NCI-H1417 (cell line): ENCODE measurements around the gene ZGPAT.
"Not testable (repeated sequence)": the region's sequence is repeated elsewhere in the genome, so short reads cannot be mapped to it uniquely, and the experiment has no call there.

ENCODE experiments used
- DNase-seq, 3 experiments: peaks; one replicate each; lab custom pipeline; 2025; lab: John Stamatoyannopoulos, UW

ZGPAT gene, protein sequence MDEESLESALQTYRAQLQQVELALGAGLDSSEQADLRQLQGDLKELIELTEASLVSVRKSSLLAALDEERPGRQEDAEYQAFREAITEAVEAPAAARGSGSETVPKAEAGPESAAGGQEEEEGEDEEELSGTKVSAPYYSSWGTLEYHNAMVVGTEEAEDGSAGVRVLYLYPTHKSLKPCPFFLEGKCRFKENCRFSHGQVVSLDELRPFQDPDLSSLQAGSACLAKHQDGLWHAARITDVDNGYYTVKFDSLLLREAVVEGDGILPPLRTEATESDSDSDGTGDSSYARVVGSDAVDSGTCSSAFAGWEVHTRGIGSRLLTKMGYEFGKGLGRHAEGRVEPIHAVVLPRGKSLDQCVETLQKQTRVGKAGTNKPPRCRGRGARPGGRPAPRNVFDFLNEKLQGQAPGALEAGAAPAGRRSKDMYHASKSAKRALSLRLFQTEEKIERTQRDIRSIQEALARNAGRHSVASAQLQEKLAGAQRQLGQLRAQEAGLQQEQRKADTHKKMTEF

DNA sequence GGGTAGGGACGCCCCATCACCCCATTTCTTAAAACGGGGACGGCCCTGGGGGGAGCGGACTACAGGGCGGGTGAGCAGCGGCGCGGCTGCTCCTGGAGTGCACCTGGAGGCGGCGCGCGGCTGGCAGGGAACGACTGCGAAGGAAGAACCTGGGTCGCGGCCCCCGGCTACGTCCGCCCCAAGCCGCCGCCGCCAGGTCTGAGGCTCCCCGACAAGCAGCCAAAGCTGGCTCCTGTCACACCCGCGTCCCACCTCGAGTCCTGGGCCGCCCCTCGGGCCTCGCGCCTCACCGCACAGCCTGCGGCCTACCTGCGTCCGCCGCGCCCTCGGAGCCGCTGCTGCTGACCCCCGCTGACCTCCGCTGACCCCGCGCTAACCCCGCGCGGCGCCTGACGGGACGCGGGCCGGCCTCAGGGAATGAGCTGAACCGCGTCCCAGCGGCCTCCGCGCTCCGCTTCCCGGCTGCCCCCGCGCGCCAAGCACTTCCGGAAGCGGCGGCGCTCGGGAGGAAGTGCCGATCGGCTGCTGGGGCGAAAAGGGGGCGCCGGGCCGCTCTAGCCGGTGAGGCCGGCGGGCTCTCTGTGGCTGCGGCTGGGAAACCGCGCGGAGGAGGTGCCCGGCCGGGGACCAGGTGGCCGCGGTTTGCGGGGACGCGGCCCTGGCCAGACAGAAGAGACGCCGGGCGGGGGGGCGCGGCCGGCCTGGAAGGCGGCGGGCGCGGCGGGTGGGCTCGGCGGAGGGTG, at the start of gene ZGPAT, which contains the start of gene ARFRP1:
Gene ZGPAT, plus strand, starts transcription at position 482 of the 743 bp plus-strand sequence. CDS start 542 bp downstream, outside the sequence.
Gene ARFRP1, minus strand, starts transcription at position 419 of the 743 bp plus-strand sequence. CDS start 885 bp downstream, outside the sequence.
- peak; percentile 88 to 93 (median 91) for DNase-seq

DNA sequence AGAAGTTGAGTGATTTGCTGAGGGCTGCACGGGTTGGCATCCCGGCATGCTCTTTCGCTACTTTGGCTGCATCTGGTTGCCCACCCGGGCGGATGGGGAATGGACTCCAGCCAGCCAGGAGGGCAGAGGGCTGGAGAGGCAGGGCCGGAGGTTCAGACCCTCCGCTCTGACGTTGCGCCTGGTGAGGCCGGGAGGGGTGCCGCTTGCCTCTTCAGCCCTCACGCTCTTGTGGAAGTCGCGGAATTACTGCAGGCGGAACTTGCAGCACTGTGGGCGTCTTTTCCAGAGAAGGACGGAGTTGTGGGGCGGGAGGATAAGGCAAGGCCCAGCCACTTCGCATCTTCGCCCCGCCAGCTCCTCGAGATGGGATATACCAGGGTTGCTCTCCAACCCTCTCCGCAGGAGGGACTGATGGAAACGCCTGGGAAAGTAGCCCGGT, 49.1 kb upstream of the ZGPAT start:
- no peak for DNase-seq

DNA sequence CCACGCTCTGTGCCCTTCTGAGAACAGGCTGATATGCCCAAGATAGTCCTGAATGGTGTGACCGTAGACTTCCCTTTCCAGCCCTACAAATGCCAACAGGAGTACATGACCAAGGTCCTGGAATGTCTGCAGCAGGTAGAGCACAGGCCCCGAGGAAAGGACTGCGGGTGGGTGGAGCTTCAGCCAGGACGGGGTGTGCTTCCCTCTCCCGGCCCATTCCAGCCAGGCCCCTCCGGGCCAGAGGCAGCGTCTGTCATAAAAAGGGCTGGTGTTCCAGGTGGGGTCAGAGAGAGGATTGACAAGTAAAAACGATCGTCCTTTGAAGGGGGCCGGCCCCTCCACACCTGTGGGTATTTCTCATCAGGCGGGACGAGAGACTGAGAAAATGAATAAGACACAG, 48.5 kb upstream of the ZGPAT start:
- no peak for DNase-seq

DNA sequence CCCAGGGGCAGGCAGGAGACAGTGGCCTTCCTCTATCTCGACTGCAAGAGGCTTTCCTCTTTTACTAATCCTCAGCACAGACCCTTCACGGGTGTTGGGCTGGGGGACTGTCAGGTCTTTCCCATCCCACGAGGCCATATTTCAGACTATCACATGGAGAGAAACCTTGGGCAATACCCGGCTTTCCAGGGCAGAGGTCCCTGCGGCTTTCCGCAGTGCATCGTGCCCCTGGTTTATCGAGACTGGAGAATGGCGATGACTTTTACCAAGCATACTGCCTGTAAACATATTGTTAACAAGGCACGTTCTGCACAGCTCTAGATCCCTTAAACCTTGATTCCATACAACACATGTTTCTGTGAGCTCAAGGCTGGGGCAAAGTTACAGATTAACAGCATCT, 47.7 kb upstream of the ZGPAT start:
- DNase-seq = not testable (repeated sequence)

DNA sequence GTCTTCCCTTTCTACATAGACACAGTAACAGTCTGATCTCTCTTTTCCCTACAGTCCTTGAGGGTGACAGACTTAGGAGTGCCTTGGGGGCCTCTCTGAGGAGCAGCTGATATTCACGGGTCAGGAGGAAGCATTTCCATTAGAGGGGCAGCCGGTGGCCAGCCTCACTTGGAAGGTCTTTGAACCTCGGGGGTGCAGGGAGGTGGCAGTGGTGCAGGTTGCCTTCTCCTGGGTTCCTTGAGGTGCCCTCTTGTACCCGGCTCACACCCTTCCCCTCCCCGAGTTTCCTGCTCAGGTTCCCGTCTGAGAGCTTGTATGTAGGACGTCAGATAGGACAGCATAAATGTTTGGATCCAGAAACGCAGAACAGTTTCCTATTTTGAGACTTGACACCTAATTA, 47.2 kb upstream of the ZGPAT start:
- no peak for DNase-seq

DNA sequence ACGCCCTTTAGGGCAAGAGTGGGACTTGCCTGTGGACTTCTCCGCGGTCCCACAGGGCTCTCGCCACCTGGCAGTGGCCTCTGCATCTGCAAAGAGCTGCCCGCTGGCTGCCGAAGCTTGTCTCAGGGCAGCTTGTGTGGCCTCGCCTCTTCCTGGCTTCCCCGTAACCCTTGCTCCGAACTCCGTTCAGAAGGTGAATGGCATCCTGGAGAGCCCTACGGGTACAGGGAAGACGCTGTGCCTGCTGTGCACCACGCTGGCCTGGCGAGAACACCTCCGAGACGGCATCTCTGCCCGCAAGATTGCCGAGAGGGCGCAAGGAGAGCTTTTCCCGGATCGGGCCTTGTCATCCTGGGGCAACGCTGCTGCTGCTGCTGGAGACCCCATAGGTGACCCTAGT, 46.7 kb upstream of the ZGPAT start:
- DNase-seq = no peak

DNA sequence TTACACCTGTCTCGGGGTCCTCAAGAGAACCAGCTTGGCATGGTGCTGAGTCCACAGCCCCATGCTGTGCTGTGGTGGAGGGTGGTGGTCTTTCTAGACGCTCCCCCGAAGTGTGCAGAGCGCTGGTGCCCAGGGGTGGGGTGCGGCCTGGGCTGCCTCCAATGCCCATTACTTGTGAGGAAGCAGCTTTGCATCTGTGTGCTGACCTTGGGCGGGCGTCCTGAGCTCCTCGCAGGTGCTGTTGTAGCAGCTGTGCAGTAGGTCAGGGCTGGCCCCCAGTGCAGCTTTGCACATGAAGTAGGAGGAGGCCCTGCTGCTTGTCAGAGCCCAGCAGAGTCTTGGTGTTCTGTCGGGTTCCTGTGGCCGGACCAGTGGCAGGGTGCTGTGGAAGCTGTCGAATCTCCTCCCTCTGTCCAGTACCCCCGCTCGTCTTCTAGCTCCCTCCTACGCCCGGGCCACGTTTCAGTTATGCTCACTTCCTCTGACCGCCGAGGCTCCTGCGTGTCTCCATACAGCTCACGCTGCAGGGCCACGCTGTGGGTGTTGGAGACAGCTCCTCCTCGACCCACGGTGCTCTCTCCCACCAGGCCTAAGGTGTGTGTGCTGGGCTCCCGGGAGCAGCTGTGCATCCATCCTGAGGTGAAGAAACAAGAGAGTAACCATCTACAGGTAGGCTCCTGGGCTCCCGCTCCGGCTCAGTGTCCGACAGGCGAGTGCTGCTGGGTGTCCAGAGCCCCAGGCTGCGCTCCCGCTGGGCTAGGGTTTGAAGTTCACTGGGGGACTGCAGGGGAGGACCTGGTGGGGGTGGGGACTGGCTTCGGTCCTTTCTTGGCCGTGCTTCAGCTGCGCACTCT, 45.7 kb upstream of the ZGPAT start:
- DNase-seq = no peak

DNA sequence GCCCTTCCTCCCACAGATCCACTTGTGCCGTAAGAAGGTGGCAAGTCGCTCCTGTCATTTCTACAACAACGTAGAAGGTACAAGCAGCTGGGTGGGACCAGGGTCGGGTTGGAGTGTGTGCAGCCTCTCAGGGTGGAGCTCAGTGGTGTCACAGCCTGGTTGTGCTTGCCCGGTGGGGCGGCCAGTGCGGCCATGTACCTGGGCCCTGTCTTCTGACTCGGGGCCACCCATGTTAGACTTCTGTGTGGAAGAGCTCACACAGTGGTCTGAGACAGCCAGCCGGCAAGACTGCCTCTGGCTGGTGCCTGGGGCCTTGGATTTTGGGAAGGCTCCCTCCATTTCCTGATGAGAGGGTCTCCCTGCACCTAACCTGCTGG, 45.0 kb upstream of the ZGPAT start:
- no peak for DNase-seq

DNA sequence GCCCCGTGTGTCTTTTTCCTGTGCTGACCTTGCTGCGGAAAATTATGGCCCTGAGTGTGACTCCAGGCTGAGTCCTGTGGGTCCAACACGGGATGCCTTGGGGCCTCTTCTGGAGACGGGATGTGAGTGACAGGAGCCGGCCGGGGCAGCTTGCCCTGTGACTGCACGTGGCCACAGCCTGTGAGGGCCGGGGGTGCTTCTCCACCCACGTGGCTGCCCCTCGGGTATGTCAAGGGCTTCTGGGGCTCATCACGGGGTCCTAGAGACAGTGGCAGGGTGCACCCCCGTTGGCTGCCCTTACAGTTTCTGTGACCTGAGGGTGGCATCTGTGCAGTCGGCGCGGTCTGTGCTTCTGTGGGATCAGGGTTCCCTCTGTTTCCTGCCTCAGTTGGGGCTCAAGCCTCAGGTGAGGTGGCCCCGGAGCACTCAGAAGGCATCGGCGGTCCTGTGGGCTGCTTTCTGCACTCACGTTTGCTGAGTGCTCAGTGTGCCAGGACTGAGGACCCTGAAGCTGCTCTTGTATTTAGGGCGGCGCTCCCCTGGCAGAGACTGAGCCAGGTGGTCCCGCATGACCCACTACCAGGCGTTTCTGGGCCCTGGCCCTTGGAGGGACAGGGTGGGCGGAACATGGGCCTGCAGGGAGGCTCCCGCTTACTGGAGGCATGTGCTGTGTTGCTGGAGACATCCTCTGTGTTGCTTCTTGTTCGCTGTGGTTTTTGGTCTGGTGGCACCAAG, 44.3 kb upstream of the ZGPAT start:
- no peak for DNase-seq

DNA sequence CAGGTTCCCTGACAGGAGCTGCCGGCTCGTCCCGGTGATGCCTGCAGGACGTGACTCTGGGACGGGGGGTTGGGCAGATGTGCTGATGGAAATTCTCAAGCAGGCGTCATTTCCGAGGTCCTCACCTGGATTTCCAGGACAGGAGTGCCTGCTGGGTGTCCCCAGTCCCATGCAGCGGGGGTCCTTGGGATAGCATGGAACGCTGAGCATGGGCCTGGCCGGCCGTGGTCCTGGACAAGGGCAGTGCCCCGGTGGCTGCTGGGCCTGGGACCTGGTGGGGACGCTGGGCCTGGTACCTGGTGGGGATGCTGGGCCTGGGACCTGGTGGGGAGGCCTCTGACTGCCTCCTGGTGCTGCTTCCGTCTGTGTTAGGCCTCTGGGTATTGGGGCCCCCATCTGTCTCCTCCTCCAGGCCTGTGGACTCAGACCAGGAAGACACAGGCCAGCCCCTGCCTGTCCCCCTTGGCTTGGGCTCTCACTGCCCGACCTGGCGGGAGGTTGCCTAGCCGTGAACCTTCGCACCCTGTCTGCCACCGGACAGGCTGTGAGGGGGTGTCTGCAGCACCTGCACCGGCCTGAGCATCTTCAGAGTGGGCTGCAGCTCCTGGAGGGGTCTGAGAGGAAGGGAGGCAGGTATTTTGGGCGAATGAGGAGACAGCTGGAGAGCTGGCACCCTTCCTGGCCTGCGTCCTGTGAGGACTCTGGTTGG, 43.5 kb upstream of the ZGPAT start:
- DNase-seq = no peak

DNA sequence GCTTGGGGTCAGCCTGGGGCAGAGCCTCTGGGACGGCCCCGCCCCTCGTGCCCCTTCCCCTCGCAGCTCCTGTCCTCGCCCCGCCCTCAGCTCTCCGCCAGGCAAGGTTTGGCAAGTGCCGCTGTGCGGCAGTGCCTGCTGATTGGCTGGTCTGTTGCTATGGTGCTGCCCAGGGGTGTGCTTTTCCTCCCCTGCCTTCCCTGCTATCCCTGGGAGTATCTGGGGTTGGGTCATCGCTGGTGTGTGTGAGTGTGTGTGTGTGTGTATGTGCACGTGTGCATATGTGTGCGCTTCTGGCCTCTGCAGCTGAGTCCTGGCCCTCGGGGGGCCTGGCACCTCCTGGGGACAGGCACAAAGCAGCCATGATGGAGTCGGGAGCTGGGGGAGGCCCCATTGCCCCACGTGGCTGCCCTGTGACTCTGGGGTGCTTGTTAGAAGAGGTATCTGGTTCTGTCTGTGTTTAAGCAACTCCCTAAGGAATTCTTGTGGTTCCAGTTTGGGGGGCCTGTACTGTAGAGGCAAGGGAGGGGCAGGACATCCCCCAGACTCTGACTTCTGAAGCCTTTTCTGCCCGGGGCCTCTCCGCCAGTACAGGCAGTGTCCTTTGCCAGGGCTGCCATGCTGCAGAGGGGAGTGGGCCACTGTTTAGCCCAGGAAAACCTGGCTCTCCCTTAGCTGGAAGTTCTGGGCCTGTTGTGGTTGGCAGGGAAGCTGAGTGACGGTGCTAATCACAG, 42.8 kb upstream of the ZGPAT start:
- no peak for DNase-seq

DNA sequence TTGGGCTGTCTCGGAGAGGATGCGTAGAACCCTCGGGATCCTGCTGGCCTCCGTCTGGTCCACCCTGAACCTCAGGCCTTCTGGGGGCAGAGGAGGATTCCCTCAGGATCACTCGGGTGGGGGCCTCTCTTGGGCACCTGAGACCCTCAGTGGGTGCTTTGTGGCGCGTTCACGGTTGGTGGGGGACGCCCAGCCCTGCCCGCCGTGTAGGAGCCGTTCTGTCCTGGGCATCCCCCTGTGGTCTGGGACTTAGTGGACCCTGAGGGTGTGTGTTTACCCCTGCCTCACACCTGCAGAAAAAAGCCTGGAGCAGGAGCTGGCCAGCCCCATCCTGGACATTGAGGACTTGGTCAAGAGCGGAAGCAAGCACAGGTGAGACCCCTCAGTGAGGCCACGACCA, 42.1 kb upstream of the ZGPAT start:
- DNase-seq = no peak

DNA sequence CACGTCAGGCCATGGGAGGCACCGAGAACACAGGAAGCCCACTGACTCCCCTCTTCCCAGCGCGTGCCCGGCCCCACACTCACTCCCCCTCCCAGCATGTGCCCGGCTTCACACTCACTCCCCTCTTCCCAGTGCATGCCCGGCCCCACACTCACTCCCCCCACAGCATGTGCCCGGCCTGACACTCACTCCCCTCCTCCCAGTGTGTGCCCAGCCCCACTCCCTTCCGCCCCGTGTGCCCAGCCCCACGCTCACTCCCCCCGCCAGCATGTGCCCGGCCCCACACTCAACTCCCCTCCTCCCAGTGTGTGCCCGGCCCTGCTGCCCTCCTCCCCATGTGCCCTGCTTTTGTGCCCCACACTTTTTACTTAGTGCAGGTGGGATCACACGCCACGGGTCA, 40.0 kb upstream of the ZGPAT start:
- no peak for DNase-seq

DNA sequence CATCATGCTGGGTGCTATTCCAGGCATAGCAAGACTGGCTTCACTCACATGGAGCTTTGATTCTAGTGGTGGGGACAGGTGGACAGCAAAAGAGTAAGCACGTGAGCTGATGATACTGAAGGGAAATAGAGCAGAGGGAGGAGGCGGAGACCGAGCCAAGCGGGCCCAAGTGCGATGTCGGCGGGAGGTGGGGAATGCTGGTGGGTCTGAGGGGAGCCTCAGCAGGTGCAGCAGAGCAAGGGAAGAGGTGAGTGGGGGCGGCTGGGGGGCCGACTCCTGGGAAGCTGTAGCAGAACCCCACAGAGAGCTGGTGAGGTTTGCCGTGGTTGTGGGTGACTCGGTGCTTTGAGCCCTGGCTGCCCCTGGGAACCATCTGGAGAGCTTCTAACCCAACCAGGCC, 39.5 kb upstream of the ZGPAT start:
- no peak for DNase-seq

DNA sequence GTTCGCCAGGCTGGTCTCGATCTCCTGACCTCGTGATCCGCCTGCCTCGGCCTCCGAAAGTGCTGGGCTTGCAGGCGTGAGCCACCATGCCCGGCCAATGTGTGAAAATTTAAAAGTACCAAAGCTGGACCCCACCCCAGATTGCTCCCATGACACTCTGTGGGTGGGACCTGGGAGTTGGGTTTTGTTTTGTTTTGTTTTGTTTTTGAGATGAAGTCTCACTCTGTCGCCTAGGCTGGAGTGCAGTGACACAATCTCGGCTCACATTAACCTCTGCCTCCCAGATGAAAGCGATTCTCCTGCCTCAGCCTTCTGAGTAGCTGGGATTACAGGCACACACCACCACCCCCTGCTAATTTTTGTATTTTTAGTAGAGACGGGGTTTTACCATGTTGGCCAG, 36.1 kb upstream of the ZGPAT start:
- DNase-seq = not testable (repeated sequence)

DNA sequence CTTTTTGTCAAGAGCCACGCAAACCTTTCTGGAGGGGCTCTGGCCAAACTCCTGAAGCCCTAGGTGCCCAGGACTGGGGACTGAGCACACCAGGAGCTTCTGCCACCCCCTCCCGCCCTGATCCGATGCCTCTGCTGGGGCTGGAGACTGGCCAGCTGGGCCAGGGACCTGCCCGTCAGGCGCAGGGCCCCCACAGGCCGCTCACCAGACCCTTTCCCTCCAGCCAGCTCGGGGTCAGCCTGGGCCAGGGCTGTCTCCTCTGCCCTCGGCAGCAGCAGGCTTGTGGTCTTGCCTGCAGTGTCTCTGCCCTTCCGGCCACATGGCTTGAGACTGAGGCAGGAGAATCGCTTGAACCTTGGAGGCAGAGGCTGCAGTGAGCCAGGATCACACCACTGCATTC, 35.2 kb upstream of the ZGPAT start:
- no peak for DNase-seq

DNA sequence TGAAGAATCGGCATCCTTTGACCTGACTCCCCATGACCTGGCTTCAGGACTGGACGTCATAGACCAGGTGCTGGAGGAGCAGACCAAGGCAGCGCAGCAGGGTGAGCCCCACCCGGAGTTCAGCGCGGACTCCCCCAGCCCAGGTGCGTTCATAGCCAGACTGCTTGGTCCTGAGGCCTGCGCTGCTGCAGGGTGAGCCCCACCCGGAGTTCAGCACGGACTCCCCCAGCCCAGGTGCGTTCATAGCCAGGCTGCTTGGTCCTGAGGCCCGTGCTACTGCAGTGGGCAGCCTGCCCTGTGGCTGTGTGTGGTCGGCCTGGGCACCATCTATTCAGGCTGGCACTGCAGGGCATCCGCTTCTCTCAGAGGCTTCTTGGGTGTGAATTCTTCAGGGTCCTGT, 33.9 kb upstream of the ZGPAT start:
- DNase-seq = no peak

DNA sequence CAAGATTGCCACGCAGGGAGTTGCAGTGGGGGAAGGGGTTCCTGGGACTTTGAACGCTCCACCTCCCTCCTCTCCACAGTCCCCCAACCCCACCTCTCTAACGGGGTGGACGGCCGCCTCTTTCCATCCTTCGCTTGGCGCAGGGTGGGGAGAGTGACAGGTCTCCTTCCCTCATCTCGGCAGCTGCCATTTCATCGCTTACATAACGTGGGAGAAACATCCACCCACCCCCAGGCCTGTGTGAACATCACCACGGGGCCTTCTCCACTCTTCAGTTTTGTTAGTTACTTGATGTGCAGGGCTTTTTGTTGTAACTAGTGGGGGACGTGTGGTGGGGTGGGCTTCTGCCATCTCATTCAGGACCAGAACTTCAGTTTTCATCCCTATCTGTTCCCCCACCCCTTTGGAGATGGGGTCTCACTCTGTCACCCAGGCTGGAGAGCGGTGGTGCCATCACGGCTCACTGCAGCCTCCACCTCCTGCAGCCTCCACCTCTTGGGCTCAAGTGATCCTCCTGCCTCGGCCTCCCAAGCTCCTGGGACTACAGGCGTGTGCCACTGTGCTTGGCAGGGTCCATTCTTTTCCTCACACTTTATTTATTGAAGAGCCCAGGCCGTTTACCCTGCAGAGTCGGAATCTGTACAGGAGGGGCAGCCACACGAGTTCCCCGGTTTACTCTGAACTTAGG, 32.0 kb upstream of the ZGPAT start:
- DNase-seq = no peak

DNA sequence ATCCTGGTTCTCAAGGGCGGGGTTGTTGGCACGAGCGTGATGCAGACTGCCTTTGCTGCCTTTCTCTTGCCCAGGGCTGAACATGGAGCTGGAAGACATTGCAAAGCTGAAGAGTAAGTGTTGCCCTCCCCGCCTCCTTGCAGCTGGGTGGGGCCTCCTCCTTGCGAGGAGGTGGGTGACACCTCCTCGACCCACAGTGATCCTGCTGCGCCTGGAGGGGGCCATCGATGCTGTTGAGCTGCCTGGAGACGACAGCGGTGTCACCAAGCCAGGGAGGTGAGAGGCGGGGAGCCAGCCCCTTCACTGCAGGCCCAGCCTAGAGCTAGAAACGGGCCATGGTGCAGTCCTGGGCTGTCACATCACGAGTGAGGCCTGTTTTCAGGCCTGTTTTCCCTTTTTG, 29.8 kb upstream of the ZGPAT start:
- no peak for DNase-seq
